NT2/D1 (cell line): ENCODE data around the gene DSG2.

ENCODE experiments used
- YY1 ChIP-seq: IDR thresholded peaks from 2 replicates; pipeline ENCODE4 v1.6.1; 2011; ENCODE audit not compliant: insufficient read length, insufficient read depth
- ZNF274 ChIP-seq: IDR thresholded peaks from 2 replicates; pipeline ENCODE4 v1.6.1; 2011; ENCODE audit warnings: mild to moderate bottlenecking, low read depth, low read length

- TF ChIP-seq YY1 (no peak), ZNF274 (no peak)
These were observed 88.6 kb downstream of the DSG2 start for GRCh38 chr18:31586616-31587015.
